HEK293 (cell line): Measurements from ENCODE around the gene SH3BGRL3.

Experiments used
- GLIS1 ChIP-seq: fragments of 450-650 bp; formaldehyde crosslinking; IDR thresholded peaks from 2 replicates; pipeline ENCODE4 v1.5.1; 2016; ENCODE audit warnings: missing biosample characterization, missing genetic modification characterization
- IKZF3 ChIP-seq: fragments of 450-650 bp; IDR thresholded peaks from 2 replicates; pipeline ENCODE4 v1.5.0; 2018; ENCODE audit warnings: missing biosample characterization, mild to moderate bottlenecking, missing genetic modification characterization, moderate library complexity
- PRDM1 ChIP-seq: fragments of 450-650 bp; formaldehyde crosslinking; IDR thresholded peaks from 2 replicates; pipeline ENCODE4; 2016; ENCODE audit warnings: missing biosample characterization, missing genetic modification characterization
- RBAK ChIP-seq: fragments of 450-650 bp; formaldehyde crosslinking; IDR thresholded peaks from 2 replicates; pipeline ENCODE4 v1.5.1; 2016; ENCODE audit warnings: missing biosample characterization, missing genetic modification characterization
- SCRT2 ChIP-seq: fragments of 450-650 bp; formaldehyde crosslinking; IDR thresholded peaks from 2 replicates; pipeline ENCODE4 v1.5.1; 2016; ENCODE audit warnings: missing biosample characterization, missing genetic modification characterization
- SP7 ChIP-seq: fragments of 450-650 bp; formaldehyde crosslinking; IDR thresholded peaks from 2 replicates; pipeline ENCODE4 v1.5.1; 2016; ENCODE audit warnings: missing biosample characterization, missing genetic modification characterization
- YY2 ChIP-seq: fragments of 450-650 bp; formaldehyde crosslinking; IDR thresholded peaks from 2 replicates; pipeline ENCODE4 v1.5.1; 2016; ENCODE audit warnings: missing biosample characterization, missing genetic modification characterization
- ZEB2 ChIP-seq: fragments of 450-650 bp; formaldehyde crosslinking; IDR thresholded peaks from 2 replicates; pipeline ENCODE4 v1.5.1; 2016; ENCODE audit warnings: missing biosample characterization, missing genetic modification characterization
- ZFHX2 ChIP-seq: fragments of 450-650 bp; formaldehyde crosslinking; conservative IDR thresholded peaks from 2 replicates; pipeline ENCODE4 v1.5.1; 2016; ENCODE audit warnings: missing biosample characterization, missing genetic modification characterization
- ZFP69B ChIP-seq: fragments of 450-650 bp; formaldehyde crosslinking; IDR thresholded peaks from 2 replicates; pipeline ENCODE4 v1.5.1; 2016; ENCODE audit warnings: missing biosample characterization, missing genetic modification characterization
- ZNF184 ChIP-seq: fragments of 450-650 bp; IDR thresholded peaks from 2 replicates; pipeline ENCODE4 v1.5.1; 2018; ENCODE audit warnings: missing biosample characterization, mild to moderate bottlenecking, missing genetic modification characterization
- ZNF2 ChIP-seq: fragments of 450-650 bp; formaldehyde crosslinking; IDR thresholded peaks from 2 replicates; pipeline ENCODE4 v1.5.1; 2016; ENCODE audit warnings: missing biosample characterization, missing genetic modification characterization
- ZNF202 ChIP-seq: fragments of 450-650 bp; formaldehyde crosslinking; IDR thresholded peaks from 2 replicates; pipeline ENCODE4 v1.5.1; 2016; ENCODE audit warnings: missing biosample characterization, missing genetic modification characterization, borderline replicate concordance
- ZNF311 ChIP-seq: fragments of 450-650 bp; formaldehyde crosslinking; IDR thresholded peaks from 2 replicates; pipeline ENCODE4 v1.5.1; 2017; ENCODE audit warnings: missing biosample characterization, missing genetic modification characterization, borderline replicate concordance
- ZNF324 ChIP-seq: fragments of 450-650 bp; formaldehyde crosslinking; IDR thresholded peaks from 2 replicates; pipeline ENCODE4 v1.5.1; 2016; ENCODE audit warnings: missing biosample characterization, missing genetic modification characterization
- ZNF335 ChIP-seq: fragments of 450-650 bp; formaldehyde crosslinking; conservative IDR thresholded peaks from 2 replicates; pipeline ENCODE4 v1.5.1; 2016; ENCODE audit warnings: missing biosample characterization, missing genetic modification characterization
- ZNF394 ChIP-seq: fragments of 450-650 bp; formaldehyde crosslinking; IDR thresholded peaks from 2 replicates; pipeline ENCODE4 v1.5.1; 2016; ENCODE audit warnings: missing biosample characterization, missing genetic modification characterization, mild to moderate bottlenecking, moderate library complexity, borderline replicate concordance
- ZNF433 ChIP-seq: fragments of 450-650 bp; formaldehyde crosslinking; IDR thresholded peaks from 2 replicates; pipeline ENCODE4 v1.5.1; 2016; ENCODE audit warnings: missing biosample characterization, missing genetic modification characterization, low read depth
- ZNF473 ChIP-seq: fragments of 450-650 bp; formaldehyde crosslinking; IDR thresholded peaks from 2 replicates; pipeline ENCODE4 v1.5.1; 2017; ENCODE audit warnings: missing biosample characterization, missing genetic modification characterization
- ZNF529 ChIP-seq: fragments of 450-650 bp; formaldehyde crosslinking; IDR thresholded peaks from 2 replicates; pipeline ENCODE4 v1.5.1; 2017; ENCODE audit warnings: missing genetic modification characterization, missing biosample characterization; ENCODE audit not compliant: insufficient replicate concordance
- ZNF561 ChIP-seq: fragments of 450-650 bp; IDR thresholded peaks from 2 replicates; pipeline ENCODE4 v1.5.1; 2018; ENCODE audit warnings: missing biosample characterization, missing genetic modification characterization, borderline replicate concordance
- ZNF654 ChIP-seq: fragments of 450-650 bp; formaldehyde crosslinking; IDR thresholded peaks from 2 replicates; pipeline ENCODE4 v1.5.1; 2016; ENCODE audit warnings: low read depth, missing biosample characterization, missing genetic modification characterization
- ZNF707 ChIP-seq: fragments of 450-650 bp; formaldehyde crosslinking; IDR thresholded peaks from 2 replicates; pipeline ENCODE4 v1.5.1; 2016; ENCODE audit warnings: missing biosample characterization, missing genetic modification characterization
- ZSCAN16 ChIP-seq: fragments of 450-650 bp; formaldehyde crosslinking; IDR thresholded peaks from 2 replicates; pipeline ENCODE4 v1.5.1; 2016; ENCODE audit warnings: missing biosample characterization, missing genetic modification characterization
- ZXDB ChIP-seq: fragments of 450-650 bp; formaldehyde crosslinking; IDR thresholded peaks from 2 replicates; pipeline ENCODE4 v1.5.1; 2016; ENCODE audit warnings: missing biosample characterization, missing genetic modification characterization
- TF ChIP-seq, protein P1 (sequence below): fragments of 450-650 bp; formaldehyde crosslinking; IDR thresholded peaks from 2 replicates; pipeline ENCODE4 v1.5.1; 2016; ENCODE audit warnings: missing biosample characterization, missing genetic modification characterization
- TF ChIP-seq, protein P2 (sequence below): fragments of 450-650 bp; formaldehyde crosslinking; IDR thresholded peaks from 2 replicates; pipeline ENCODE4 v1.5.1; 2016; ENCODE audit warnings: missing biosample characterization, missing genetic modification characterization
- TF ChIP-seq, protein P3 (sequence below): fragments of 450-650 bp; formaldehyde crosslinking; IDR thresholded peaks from 2 replicates; pipeline ENCODE4 v1.5.1; 2016; ENCODE audit warnings: missing biosample characterization, missing genetic modification characterization
- TF ChIP-seq, protein P4 (sequence below): IDR thresholded peaks from 2 replicates; pipeline ENCODE4 v1.6.1; 2011; ENCODE audit warnings: mild to moderate bottlenecking, low read depth, low read length, borderline replicate concordance
- TF ChIP-seq, protein P5 (sequence below): fragments of 450-650 bp; formaldehyde crosslinking; IDR thresholded peaks from 2 replicates; pipeline ENCODE4 v1.5.1; 2016; ENCODE audit warnings: missing biosample characterization, missing genetic modification characterization

SH3BGRL3 gene

DNA sequence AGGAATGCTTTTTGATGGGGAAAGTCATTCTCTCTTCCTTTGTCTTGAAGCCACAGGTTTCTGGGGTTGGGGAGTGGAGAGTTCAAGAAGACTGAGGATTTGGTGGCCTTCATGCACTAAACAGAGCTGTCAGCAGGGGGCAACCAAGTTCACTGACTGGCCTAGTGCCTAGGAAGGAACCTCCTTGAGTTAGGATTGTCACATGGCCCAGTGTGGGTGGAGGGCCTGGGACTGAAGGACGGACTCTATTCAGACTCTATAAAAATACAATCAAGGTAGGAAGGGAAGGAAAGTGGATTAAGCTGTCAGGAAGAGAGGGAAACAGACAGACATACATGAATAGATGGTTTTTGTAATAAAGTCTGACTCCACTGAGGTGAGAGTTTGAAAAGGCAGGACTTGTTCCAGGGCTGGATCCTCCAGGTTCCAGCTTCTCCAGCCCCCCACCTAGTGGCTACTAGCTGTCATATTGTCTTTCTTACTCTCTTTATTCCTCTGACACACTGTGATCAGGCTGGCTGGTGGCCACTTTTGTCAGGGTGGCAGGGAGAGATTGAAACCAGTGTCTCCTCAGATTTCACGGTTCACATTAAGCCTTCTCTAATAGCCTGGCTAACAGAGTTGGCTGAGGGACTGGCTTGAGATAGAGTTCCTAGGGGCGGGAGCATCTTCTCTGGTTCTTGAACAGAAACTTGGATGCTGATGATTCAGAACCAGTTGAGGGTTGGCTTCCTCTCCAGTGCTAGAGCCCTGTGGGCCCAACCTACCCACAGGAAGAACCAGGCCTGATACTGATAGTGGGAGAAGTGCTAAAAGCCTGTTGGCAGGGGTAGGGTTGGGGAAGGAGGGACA, 4.1 kb upstream of the SH3BGRL3 start (continued):
- TF ChIP-seq, protein P1, sequence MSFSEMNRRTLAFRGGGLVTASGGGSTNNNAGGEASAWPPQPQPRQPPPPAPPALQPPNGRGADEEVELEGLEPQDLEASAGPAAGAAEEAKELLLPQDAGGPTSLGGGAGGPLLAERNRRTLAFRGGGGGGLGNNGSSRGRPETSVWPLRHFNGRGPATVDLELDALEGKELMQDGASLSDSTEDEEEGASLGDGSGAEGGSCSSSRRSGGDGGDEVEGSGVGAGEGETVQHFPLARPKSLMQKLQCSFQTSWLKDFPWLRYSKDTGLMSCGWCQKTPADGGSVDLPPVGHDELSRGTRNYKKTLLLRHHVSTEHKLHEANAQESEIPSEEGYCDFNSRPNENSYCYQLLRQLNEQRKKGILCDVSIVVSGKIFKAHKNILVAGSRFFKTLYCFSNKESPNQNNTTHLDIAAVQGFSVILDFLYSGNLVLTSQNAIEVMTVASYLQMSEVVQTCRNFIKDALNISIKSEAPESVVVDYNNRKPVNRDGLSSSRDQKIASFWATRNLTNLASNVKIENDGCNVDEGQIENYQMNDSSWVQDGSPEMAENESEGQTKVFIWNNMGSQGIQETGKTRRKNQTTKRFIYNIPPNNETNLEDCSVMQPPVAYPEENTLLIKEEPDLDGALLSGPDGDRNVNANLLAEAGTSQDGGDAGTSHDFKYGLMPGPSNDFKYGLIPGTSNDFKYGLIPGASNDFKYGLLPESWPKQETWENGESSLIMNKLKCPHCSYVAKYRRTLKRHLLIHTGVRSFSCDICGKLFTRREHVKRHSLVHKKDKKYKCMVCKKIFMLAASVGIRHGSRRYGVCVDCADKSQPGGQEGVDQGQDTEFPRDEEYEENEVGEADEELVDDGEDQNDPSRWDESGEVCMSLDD: no peak
- TF ChIP-seq, protein P2, sequence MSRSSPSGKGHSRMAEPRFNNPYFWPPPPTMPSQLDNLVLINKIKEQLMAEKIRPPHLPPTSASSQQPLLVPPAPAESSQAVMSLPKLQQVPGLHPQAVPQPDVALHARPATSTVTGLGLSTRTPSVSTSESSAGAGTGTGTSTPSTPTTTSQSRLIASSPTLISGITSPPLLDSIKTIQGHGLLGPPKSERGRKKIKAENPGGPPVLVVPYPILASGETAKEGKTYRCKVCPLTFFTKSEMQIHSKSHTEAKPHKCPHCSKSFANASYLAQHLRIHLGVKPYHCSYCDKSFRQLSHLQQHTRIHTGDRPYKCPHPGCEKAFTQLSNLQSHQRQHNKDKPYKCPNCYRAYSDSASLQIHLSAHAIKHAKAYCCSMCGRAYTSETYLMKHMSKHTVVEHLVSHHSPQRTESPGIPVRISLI (tag by site-specific recombination): no peak
- TF ChIP-seq ZNF561 (tag by site-specific recombination) (peak; percentile 61; the same call in 1 of the 2 replicates), SP7 (tag by site-specific recombination) (peak; percentile 56; the same call in 1 of the 2 replicates), ZSCAN16 (tag by site-specific recombination) (no peak), ZNF473 (tag by site-specific recombination) (no peak), PRDM1 (tag by site-specific recombination) (no peak), ZNF394 (peak; percentile 61; the same call in 1 of the 2 replicates), ZNF654 (tag by site-specific recombination) (peak; percentile 65), YY2 (no peak), ZNF2 (0 out of 2 replicates have a peak, but pooled peaks have one; percentile 34), ZNF311 (tag by site-specific recombination) (no peak), SCRT2 (tag by site-specific recombination) (peak; percentile 96), RBAK (tag by site-specific recombination) (no peak), ZNF529 (tag by site-specific recombination) (no peak), ZNF184 (tag by site-specific recombination) (0 out of 2 replicates have a peak, but pooled peaks have one; percentile 12), ZFP69B (tag by site-specific recombination) (peak; percentile 92), ZXDB (peak; percentile 32; the same call in 1 of the 2 replicates), ZNF707 (tag by site-specific recombination) (no peak), GLIS1 (tag by site-specific recombination) (peak; percentile 22; the same call in 1 of the 2 replicates), IKZF3 (tag by site-specific recombination) (peak; percentile 58), ZNF202 (tag by site-specific recombination) (no peak), ZNF324 (peak; percentile 30), ZNF335 (tag by site-specific recombination) (peak; percentile 50), ZNF433 (tag by site-specific recombination) (no peak), ZEB2 (tag by site-specific recombination) (0 out of 2 replicates have a peak, but pooled peaks have one; percentile 51), ZFHX2 (tag by site-specific recombination) (peak; percentile 74)
- TF ChIP-seq, protein P3, sequence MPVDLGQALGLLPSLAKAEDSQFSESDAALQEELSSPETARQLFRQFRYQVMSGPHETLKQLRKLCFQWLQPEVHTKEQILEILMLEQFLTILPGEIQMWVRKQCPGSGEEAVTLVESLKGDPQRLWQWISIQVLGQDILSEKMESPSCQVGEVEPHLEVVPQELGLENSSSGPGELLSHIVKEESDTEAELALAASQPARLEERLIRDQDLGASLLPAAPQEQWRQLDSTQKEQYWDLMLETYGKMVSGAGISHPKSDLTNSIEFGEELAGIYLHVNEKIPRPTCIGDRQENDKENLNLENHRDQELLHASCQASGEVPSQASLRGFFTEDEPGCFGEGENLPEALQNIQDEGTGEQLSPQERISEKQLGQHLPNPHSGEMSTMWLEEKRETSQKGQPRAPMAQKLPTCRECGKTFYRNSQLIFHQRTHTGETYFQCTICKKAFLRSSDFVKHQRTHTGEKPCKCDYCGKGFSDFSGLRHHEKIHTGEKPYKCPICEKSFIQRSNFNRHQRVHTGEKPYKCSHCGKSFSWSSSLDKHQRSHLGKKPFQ (tag by site-specific recombination): no peak
- TF ChIP-seq, protein P4, sequence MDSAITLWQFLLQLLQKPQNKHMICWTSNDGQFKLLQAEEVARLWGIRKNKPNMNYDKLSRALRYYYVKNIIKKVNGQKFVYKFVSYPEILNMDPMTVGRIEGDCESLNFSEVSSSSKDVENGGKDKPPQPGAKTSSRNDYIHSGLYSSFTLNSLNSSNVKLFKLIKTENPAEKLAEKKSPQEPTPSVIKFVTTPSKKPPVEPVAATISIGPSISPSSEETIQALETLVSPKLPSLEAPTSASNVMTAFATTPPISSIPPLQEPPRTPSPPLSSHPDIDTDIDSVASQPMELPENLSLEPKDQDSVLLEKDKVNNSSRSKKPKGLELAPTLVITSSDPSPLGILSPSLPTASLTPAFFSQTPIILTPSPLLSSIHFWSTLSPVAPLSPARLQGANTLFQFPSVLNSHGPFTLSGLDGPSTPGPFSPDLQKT: no peak
- TF ChIP-seq, protein P5, sequence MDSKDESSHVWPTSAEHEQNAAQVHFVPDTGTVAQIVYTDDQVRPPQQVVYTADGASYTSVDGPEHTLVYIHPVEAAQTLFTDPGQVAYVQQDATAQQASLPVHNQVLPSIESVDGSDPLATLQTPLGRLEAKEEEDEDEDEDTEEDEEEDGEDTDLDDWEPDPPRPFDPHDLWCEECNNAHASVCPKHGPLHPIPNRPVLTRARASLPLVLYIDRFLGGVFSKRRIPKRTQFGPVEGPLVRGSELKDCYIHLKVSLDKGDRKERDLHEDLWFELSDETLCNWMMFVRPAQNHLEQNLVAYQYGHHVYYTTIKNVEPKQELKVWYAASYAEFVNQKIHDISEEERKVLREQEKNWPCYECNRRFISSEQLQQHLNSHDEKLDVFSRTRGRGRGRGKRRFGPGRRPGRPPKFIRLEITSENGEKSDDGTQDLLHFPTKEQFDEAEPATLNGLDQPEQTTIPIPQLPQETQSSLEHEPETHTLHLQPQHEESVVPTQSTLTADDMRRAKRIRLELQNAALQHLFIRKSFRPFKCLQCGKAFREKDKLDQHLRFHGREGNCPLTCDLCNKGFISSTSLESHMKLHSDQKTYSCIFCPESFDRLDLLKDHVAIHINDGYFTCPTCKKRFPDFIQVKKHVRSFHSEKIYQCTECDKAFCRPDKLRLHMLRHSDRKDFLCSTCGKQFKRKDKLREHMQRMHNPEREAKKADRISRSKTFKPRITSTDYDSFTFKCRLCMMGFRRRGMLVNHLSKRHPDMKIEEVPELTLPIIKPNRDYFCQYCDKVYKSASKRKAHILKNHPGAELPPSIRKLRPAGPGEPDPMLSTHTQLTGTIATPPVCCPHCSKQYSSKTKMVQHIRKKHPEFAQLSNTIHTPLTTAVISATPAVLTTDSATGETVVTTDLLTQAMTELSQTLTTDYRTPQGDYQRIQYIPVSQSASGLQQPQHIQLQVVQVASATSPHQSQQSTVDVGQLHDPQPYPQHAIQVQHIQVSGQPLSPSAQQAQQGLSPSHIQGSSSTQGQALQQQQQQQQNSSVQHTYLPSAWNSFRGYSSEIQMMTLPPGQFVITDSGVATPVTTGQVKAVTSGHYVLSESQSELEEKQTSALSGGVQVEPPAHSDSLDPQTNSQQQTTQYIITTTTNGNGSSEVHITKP (tag by site-specific recombination): no peak; the same call in 1 of the 2 replicates
